Sigmoid colon (tissue), 7 donors: ENCODE measurements around the gene MAGI2. TPM values are rescaled to one million over a fixed set of nuclear protein-coding genes. Genes with fewer than 3 reads are reported as not detected.

Experiments
- DNase-seq: peaks from one replicate; pipeline ENCODE4 v3.0.0-alpha.2; 2019
- H3K27ac ChIP-seq, 4 donors: fragments of 200-600 bp; sonication (generic); one replicate each; pipeline ENCODE4 v1.5.1; 2016 to 2019; ENCODE audit warnings: mild to moderate bottlenecking in 1 of 4
- H3K27me3 ChIP-seq, 3 donors: fragments of 200-600 bp; sonication (generic); one replicate each; pipeline ENCODE4 v1.5.1; 2019; ENCODE audit warnings: mild to moderate bottlenecking in 1 of 3
- H3K36me3 ChIP-seq, 4 donors: fragments of 200-600 bp; sonication (generic); one replicate each; pipeline ENCODE4 v1.5.1; 2016 to 2019
- H3K4me1 ChIP-seq, 4 donors: fragments of 200-600 bp; sonication (generic); one replicate each; pipeline ENCODE4 v1.5.1; 2017 to 2019
- H3K4me3 ChIP-seq, 4 donors: fragments of 200-600 bp; sonication (generic); one replicate each; pipeline ENCODE4 v1.5.1; 2017 to 2019; ENCODE audit warnings: mild to moderate bottlenecking in 2 of 4, moderate library complexity in 1 of 4
- H3K9me3 ChIP-seq, 4 donors: fragments of 200-600 bp in 3 of 4; sonication (generic) in 3 of 4; one replicate each; pipeline versions ENCODE4 v1.5.1 to v1.6.1; 2013 to 2019
- EP300 ChIP-seq, 4 donors: sonication (generic); formaldehyde crosslinking; IDR thresholded peaks; one replicate each; pipeline ENCODE4 v1.6.1; 2017; ENCODE audit warnings: antibody characterized with exemption in 4 of 4
- POLR2A ChIP-seq, 2 donors: fragments of 450-650 bp; IDR thresholded peaks; one replicate each; pipeline ENCODE4 v1.6.1; 2016; ENCODE audit warnings: antibody characterized with exemption in 2 of 2, mild to moderate bottlenecking in 2 of 2, moderate library complexity in 2 of 2
- POLR2AphosphoS5 ChIP-seq, 4 donors: sonication (generic); formaldehyde crosslinking; IDR thresholded peaks; one replicate each; pipeline ENCODE4 v1.6.1; 2017; ENCODE audit warnings: antibody characterized with exemption in 4 of 4
- WGBS, 2 donors: extraction: QIAGEN DNeasy Blood & Tissue Kit; methylation state at CpG; one replicate each; pipeline ENCODE4 v1.1.7; 2013; 5-methylcytosine and 5-hydroxymethylcytosine counted together
- intact Hi-C: fragments of 100-400 bp; cut with DNase I; formaldehyde crosslinking; loops from one replicate; pipeline ENCODE4 v1.15.1; 2023
- polyA plus RNA-seq, 3 donors: library from polyadenylated mRNA; stranded (reverse); fragments of 200-250 nt; gene quantifications; one replicate each; pipeline ENCODE4 v1.2.3, GENCODE V29; 2013
- total RNA-seq, 4 donors: library from RNA; depleted of rRNA; stranded (reverse); fragments of >200 nt; gene quantifications; one replicate each; pipeline ENCODE4 v1.1.0, GENCODE V29; 2016
- TF ChIP-seq, protein P1 (sequence below), 4 experiments: fragments of 450-650 bp in 3 of 4; fragments of 200-600 bp in 1 of 4; IDR thresholded peaks; one replicate each; pipeline ENCODE4 v1.5.1; 2016 to 2019; ENCODE audit warnings: antibody characterized with exemption in 4 of 4, mild to moderate bottlenecking in 3 of 4, moderate library complexity in 2 of 4
- donor health status: healthy with polysubstance abuse.
- donor health status: Bipolar disorder and iron deficiency.
- donor health status: healthy.

The MAGI2 gene
- total and polyA plus RNA-seq, 7 donors, result 0.69 to 26.9 (median 14.7) TPM

DNA sequence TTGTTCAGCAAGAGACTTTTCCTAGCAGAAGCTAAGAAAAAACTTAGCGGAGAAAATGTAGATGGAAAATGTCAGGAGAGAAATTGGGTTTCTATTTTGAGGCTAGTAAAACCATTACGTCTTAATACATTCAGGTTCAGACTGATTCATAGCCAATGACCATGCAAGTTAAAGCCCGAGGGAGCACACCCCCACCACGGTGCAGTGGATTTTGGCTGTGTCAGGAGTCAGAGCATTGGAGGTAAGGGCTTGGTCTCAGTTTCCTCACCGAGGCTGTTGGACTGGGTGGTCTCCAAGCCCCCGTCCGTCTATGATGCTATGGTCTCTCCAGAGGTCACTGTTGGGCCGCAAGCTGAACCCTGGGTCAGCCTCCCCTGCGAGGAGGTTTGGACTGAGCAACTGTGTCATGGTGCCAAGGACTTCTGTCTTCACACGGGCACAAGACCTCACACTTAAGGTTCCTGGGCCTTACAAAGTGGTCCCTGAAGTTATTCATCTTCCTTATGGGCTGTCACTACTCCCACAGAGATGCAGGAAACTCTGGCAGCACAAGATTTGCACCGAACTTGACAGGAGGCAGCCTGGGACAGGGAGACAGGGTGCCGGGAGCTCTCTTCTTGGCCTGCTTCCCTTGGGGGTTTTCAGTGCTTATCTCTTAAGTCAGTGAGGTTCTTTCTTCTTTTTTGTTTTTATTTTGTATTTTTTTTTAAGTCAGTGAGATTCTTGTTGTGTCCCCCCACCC is 1468.1 kb downstream of the MAGI2 start:
- H3K4me1 ChIP-seq, result no peaks in the 10 kb centered on the region
- no peak overlapping the region for H3K4me3 ChIP-seq
- H3K27ac ChIP-seq, result no peak overlapping the region
- intact Hi-C loops, result no loop called here
- no peaks in the 10 kb centered on the region for H3K9me3 ChIP-seq
- no peaks in the 10 kb centered on the region for H3K36me3 ChIP-seq
- 85 to 90% methylated on average over 12 of the region's 12 CpGs for WGBS, 2 donors
- TF ChIP-seq POLR2A (IDR thresholded peaks at IDR 0.05), result no peak
- TF ChIP-seq, protein P1, sequence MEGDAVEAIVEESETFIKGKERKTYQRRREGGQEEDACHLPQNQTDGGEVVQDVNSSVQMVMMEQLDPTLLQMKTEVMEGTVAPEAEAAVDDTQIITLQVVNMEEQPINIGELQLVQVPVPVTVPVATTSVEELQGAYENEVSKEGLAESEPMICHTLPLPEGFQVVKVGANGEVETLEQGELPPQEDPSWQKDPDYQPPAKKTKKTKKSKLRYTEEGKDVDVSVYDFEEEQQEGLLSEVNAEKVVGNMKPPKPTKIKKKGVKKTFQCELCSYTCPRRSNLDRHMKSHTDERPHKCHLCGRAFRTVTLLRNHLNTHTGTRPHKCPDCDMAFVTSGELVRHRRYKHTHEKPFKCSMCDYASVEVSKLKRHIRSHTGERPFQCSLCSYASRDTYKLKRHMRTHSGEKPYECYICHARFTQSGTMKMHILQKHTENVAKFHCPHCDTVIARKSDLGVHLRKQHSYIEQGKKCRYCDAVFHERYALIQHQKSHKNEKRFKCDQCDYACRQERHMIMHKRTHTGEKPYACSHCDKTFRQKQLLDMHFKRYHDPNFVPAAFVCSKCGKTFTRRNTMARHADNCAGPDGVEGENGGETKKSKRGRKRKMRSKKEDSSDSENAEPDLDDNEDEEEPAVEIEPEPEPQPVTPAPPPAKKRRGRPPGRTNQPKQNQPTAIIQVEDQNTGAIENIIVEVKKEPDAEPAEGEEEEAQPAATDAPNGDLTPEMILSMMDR (IDR thresholded peaks at IDR 0.05), result no peak
- TF ChIP-seq EP300 (IDR thresholded peaks at IDR 0.05), result no peak
- no peak for TF ChIP-seq POLR2AphosphoS5 (IDR thresholded peaks at IDR 0.05)
- H3K27me3 ChIP-seq, result no peaks in the 10 kb centered on the region
- DNase-seq, result no peak

DNA sequence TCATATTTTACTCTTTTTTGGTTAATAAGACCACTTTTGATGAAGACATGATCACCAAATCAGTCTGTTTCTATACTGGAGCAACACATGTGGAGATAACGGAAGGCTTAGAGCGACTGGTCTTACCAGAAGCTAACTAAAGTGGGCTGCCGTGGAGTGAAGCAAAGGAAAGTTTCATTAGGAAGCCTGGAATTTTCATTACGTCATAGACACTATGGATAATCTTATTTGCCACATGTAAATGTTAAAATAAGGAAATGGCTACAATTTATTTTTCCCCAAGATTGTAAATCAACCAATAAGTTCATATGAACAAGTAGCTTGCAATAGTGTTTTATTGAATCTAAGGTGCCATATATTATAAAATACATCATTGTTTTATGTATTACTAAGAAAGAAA is 1469.5 kb downstream of the MAGI2 start:
- intact Hi-C loops, result no loop called here
- no peaks in the 10 kb centered on the region for H3K4me1 ChIP-seq
- DNase-seq, result no peak
- H3K4me3 ChIP-seq, result no peak overlapping the region
- H3K36me3 ChIP-seq, result no peaks in the 10 kb centered on the region
- H3K27ac ChIP-seq, result no peak overlapping the region
- 96 to 98% methylated on average over 4 of the region's 4 CpGs for WGBS, 2 donors
- TF ChIP-seq POLR2AphosphoS5 (IDR thresholded peaks at IDR 0.05), result no peak
- TF ChIP-seq EP300 (IDR thresholded peaks at IDR 0.05), result no peak
- TF ChIP-seq, protein P1 (IDR thresholded peaks at IDR 0.05), result no peak
- TF ChIP-seq POLR2A (IDR thresholded peaks at IDR 0.05), result no peak
- no peaks in the 10 kb centered on the region for H3K27me3 ChIP-seq
- H3K9me3 ChIP-seq, result no peaks in the 10 kb centered on the region

DNA sequence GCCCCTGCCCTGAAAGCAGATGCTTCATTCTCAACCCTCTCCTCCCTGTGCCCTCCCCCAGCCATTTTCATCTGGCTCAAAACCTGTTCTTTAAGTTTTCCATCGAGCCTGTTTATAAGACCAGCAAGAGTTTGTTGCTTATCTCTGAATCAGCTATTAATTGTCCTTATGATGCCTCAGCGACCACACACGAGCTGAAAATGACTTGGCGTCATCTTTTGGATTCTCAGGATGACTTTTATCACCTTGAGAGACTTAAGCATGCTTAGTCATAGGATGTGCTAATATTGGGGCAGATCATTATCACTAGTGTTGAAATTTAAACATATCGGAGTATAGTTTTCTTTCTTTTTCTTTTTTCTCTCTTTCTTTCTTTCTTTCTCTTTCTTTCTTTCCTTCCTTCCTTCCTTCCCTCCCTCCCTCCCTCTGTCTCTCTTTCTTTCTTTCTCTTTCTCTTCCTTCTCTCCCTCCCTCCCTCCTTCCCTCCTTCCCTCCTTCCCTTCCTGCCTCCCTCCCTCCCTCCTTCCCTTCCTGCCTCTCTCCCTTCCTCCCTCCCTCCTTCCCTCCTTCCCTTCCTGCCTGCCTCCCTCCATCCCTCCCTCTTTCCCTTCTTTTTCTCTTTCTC is 1470.4 kb downstream of the MAGI2 start:
- H3K4me1 ChIP-seq, result no peaks in the 10 kb centered on the region
- TF ChIP-seq, protein P1 (IDR thresholded peaks at IDR 0.05), result no peak
- TF ChIP-seq EP300 (IDR thresholded peaks at IDR 0.05) (no peak), POLR2A (IDR thresholded peaks at IDR 0.05) (no peak)
- H3K27ac ChIP-seq, result no peak overlapping the region
- WGBS, 2 donors, result 65 to 70% methylated on average over 5 of the region's 5 CpGs
- intact Hi-C loops, result no loop called here
- no peaks in the 10 kb centered on the region for H3K27me3 ChIP-seq
- H3K36me3 ChIP-seq, result no peaks in the 10 kb centered on the region
- H3K4me3 ChIP-seq, result no peak overlapping the region
- no peak for DNase-seq
- no peaks in the 10 kb centered on the region for H3K9me3 ChIP-seq

DNA sequence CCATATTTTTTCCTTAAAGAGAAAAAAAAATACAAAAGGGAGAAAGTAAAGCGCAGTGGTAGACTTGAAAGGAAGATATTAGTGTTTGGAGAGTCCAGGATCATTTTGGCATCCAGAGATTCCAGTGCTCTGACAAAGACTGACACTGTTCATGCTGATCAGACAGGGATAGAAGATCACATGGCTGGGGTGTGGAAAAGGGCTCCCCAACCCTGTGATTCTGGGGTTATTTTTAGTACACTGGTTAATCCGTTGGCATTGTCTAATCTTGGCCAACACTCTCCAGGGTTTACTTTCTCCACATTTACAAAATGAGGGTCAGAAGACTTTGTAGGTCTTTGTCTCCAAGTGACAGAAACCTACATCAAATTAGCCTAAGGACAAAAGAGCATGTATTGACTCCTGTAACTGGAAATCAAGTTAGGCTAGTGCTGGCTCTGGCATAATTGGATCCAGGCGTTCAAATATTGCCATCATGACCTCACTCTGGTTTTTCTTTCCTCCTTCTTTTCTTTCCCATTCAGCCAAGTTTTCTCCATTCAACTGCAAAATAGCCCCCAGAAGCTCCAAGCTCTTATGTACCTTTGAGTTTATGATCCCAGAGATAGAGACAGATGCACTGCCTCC is 1473.3 kb downstream of the MAGI2 start:
- intact Hi-C loops, result no loop called here
- Histone ChIP-seq H3K36me3 (no peaks in the 10 kb centered on the region), H3K27me3 (no peaks in the 10 kb centered on the region), H3K9me3 (no peaks in the 10 kb centered on the region), H3K4me3 (no peak overlapping the region), H3K27ac (no peak overlapping the region), H3K4me1 (no peaks in the 10 kb centered on the region)
- TF ChIP-seq POLR2AphosphoS5 (IDR thresholded peaks at IDR 0.05) (no peak), POLR2A (IDR thresholded peaks at IDR 0.05) (no peak), EP300 (IDR thresholded peaks at IDR 0.05) (no peak)
- TF ChIP-seq, protein P1 (IDR thresholded peaks at IDR 0.05), result no peak
- DNase-seq, result no peak
- WGBS, 2 donors, result 77 to 94% methylated on average over 3 of the region's 3 CpGs
